ENCODE results near the gene CCDC146.

DNA sequence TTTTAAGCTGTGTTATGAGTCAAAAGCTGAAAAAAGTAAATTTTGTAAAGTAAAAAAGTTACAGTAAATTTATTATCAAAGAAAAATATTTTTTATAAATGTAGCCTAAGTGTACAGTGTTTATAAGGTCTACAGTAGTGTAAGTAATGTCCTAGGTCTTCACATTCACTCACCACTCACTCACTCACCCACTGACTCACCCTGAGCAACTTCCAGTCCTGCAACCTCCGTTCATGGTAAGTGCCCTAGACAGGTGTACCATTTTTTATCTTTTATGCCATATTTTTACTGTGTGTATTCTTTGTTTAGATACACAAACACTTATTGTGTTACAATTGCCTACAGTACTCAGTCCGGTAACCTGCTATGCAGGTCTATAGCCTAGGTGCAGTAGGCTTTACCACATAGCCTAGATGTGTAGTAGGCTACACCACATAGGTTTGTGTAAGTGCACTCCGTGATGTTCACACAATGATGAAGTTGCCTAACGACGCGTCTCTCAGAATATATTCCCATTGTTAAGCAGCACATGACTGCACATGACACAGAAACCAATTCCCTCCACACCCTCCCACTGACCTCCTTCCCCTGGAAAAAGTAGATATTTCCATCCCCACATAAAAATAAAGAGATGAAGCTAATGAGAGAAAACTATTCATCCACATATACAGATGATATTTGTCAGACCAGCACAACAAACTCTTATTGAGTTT is 122.0 kb downstream of the CCDC146 start:
- TF ChIP-seq CTCF (IDR thresholded peaks at IDR 0.05) (no peak), POLR2A (IDR thresholded peaks at IDR 0.05) (no peak)

Data from ovary (tissue), 3 donors.